Measurements from ENCODE around the gene FRMD4B.

Gene FRMD4B

DNA sequence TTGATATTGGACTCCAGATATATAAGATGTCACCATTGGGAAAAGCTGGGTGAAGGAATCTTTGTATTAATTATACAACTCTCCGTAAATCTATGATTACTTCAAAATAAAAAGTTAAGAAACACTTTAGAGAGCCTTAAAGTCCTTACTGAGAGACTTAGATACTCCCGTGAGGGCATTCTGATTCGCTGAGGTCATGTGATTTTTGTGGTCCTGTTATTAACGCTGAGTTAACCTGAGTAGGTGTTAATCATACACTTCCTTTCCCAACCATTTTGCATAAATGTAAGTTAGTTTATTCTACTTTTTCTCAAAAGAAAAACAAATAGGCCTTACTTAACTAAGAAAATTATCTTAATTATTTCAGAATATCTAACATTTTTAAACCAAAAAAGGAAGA, 196.4 kb downstream of the FRMD4B start:
- no peak for DNase-seq (ENCODE audit: low read depth)
- TF ChIP-seq, protein P1, sequence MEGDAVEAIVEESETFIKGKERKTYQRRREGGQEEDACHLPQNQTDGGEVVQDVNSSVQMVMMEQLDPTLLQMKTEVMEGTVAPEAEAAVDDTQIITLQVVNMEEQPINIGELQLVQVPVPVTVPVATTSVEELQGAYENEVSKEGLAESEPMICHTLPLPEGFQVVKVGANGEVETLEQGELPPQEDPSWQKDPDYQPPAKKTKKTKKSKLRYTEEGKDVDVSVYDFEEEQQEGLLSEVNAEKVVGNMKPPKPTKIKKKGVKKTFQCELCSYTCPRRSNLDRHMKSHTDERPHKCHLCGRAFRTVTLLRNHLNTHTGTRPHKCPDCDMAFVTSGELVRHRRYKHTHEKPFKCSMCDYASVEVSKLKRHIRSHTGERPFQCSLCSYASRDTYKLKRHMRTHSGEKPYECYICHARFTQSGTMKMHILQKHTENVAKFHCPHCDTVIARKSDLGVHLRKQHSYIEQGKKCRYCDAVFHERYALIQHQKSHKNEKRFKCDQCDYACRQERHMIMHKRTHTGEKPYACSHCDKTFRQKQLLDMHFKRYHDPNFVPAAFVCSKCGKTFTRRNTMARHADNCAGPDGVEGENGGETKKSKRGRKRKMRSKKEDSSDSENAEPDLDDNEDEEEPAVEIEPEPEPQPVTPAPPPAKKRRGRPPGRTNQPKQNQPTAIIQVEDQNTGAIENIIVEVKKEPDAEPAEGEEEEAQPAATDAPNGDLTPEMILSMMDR (IDR thresholded peaks at IDR 0.05; ENCODE audit: insufficient read depth, low read depth, low read length, missing control alignments): no peak

DNA sequence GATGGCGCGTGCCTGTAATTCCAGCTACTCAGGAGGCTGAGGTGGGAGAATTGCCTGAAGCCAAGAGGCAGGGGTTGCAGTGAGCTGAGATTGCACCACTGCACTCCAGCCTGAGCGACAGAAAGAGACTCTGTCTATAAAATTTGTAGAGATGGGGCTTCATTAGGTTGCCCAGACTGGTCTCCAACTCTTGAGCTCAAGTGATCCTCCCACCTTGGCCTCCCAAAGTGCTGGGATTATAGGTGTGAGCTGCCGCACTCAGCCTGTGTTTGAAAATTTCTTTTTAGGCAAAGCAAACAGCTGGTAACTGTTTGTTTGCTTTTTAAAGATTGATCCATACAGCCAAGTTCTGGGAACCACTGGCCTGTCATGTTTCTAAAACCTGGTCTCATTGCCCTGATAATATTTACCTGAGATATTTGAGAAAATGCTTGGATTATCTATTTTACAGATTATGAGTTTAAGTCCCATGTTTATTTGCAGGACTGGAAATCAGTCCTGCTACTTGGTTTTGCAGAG, 199.3 kb downstream of the FRMD4B start:
- TF ChIP-seq, protein P1 (IDR thresholded peaks at IDR 0.05; ENCODE audit: insufficient read depth, low read depth, low read length, missing control alignments): no peak

More for the DNA sequence above, 196.4 kb downstream of the FRMD4B start:
- no peak overlapping the region for H3K4me3 ChIP-seq (ENCODE audit: low read depth, low read length)

DNA sequence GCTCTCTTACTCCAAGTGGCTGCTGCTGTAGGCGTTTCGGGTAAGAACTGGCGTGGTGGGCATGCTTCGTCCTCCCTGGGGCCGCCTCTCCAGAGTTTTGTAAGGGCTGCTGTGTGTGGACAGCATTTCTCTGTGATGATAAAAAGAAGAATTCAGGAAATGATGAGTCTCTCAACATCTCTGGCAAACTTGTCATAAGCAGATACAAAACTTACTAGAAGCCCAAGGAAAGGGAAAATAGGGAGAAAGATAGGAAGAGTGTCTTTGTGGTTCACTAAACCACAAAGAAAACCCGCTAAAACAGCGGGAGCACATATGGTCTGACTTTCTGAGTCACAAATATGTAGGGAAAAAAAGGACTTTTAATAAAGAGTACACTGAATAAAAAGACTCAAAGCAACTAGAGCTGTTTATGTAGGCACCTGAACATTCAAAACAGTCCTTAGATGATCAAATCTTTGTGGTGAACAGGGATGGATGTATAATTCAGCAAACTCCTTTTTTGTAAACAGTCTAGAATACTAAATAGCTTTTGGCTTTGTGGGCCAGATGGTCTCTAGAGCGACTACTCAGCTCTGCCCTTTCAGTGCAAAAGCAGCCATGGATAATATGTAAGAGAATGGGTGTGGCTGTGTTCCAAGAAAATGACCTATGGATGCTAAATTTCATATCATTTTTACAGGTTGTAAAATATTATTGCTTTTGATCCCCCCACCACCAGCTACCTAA, 203.1 kb downstream of the FRMD4B start:
- TF ChIP-seq, protein P1 (IDR thresholded peaks at IDR 0.05; ENCODE audit: insufficient read depth, low read depth, low read length, missing control alignments): no peak
- H3K4me3 ChIP-seq (ENCODE audit: low read depth, low read length): no peak overlapping the region
- DNase-seq (ENCODE audit: low read depth): no peak

More for the DNA sequence above, 199.3 kb downstream of the FRMD4B start:
- H3K4me3 ChIP-seq (ENCODE audit: low read depth, low read length): no peak overlapping the region
- DNase-seq (ENCODE audit: low read depth): no peak

DNA sequence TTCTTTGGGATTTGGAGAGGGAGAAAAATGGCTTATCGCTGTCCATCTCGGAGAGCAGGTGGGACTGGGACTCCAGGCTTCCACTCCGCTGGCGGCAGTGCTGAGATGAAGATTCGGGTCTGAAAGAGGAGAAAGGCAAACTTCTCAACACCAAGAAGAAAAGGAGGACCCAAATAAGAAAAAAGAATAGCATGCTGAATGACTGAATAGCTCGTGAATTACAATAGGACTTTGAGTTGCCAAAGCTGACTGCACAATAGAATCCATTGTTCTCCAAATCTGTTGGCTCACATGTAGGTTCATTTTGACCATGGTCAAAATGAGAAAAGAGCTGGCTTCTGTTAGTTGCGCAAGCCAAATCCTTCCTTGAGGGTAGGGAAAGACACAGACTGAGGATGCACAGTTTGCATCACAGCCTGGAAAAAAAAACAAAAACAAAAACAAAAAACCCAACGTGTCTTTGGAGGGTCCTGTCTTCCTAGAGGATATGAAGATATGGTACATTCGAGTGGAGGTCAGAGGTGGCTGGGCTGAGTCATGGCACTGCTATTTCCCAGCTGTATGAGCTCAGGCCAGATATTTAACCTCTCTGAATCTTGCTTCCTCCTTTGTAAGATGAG, 204.2 kb downstream of the FRMD4B start:
- no peak overlapping the region for H3K4me3 ChIP-seq (ENCODE audit: low read depth, low read length)
- DNase-seq (ENCODE audit: low read depth): no peak
- TF ChIP-seq, protein P1 (IDR thresholded peaks at IDR 0.05; ENCODE audit: insufficient read depth, low read depth, low read length, missing control alignments): no peak

DNA sequence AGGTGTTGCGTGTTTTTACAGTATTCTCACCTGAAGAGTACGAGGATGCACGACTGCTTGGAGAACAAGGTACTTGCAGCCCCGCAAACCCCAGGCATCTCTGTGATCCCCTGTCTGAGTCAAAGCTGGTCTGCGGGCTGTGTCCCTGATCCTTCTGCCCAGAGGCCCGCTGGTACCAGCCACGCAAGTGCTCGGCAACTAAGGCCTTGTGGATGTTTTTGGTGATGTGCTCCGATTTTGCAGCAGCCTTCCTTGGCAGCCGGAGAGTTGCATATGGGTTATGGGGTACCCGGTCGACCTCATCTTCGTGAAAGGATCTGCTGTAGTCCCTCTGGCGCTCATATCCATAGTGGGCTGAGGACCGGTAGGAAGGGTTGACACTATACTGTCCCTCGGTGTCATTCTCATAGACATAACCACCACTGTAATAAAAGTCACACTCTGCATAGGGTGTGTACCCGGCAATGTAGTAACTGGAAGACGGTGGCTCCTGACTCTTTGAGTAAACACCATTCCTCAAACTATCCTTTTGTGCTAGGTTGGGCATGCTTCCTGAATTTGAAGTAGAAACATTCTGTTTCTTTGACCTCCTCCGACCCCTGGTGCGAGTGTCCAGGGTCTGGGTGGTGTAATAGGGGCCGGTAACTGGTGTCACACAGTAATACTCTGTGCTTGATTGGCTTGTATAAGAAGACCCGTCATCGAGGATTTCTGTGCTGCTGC, 204.9 kb downstream of the FRMD4B start:
- no peak for DNase-seq (ENCODE audit: low read depth)
- TF ChIP-seq, protein P1 (IDR thresholded peaks at IDR 0.05; ENCODE audit: insufficient read depth, low read depth, low read length, missing control alignments): no peak
- no peak overlapping the region for H3K4me3 ChIP-seq (ENCODE audit: low read depth, low read length)

DNA sequence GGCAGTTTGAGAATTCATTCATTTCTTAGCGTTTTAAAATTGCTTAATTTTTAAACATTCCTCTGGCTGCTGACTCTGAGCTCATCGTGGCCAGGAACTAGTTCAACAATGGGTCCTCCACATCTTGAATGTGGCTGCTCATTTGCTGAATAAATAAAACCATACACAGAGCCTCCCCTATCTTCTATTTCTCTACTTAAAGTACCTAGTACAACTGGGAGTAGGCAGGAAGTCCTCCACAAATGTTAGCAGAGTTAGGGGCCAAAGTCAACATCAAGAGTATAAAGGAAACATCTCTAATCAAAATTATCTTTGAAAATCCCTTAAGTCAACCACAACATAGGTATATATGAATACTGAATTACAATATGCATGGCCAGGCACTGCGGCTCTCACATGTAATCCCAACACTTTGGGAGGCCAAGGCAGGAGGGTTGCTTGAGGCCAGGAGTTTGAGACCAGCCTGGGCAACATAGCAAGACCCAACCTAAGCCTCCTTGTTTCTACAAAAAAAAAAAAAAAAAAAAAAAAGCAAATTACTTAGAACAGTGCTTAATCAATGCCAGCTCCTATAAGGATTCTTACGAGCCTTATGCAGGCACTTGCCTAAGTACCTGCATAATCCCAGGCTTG, 206.0 kb downstream of the FRMD4B start:
- H3K4me3 ChIP-seq (ENCODE audit: low read depth, low read length): no peak overlapping the region
- no peak for DNase-seq (ENCODE audit: low read depth)
- TF ChIP-seq, protein P1 (IDR thresholded peaks at IDR 0.05; ENCODE audit: insufficient read depth, low read depth, low read length, missing control alignments): no peak
